GM23338 (cell line): Measurements from ENCODE around the gene CSNK1G1. TPM values are rescaled to one million over a fixed set of nuclear protein-coding genes. Genes with fewer than 3 reads are reported as not detected.

Source experiments
- ATAC-seq: fragments of 200-7000 bp; cut with Tn5 transposase; 3 replicates; pipeline ENCODE4 v1.9.1; 2020
- DNase-seq: peaks from one replicate; pipeline ENCODE4 v3.0.0-alpha.2; 2015; ENCODE audit warnings: low spot score
- H2AFZ ChIP-seq: fragments of 200-600 bp; sonication (generic); 2 replicates; pipeline ENCODE4 v1.8.0; 2016; ENCODE audit warnings: antibody characterized with exemption, mild to moderate bottlenecking, moderate library complexity
- H3F3A ChIP-seq: fragments of 200-600 bp; sonication (generic); replicated peaks from 2 replicates; pipeline ENCODE4 v1.8.0; 2017; ENCODE audit warnings: antibody characterized with exemption, mixed run types, low read depth
- H3K27ac ChIP-seq: fragments of 200-600 bp; sonication (generic); 2 replicates; pipeline ENCODE4 v1.6.1; 2016; ENCODE audit warnings: low read depth
- H3K27me3 ChIP-seq: fragments of 200-600 bp; sonication (generic); 2 replicates; pipeline ENCODE4 v1.8.0; 2016; ENCODE audit warnings: mild to moderate bottlenecking, mixed run types, moderate library complexity; ENCODE audit not compliant: insufficient read depth
- H3K36me3 ChIP-seq: fragments of 200-600 bp; sonication (generic); 2 replicates; pipeline ENCODE4 v1.8.0; 2016; ENCODE audit warnings: mild to moderate bottlenecking; ENCODE audit not compliant: insufficient read depth
- H3K4me1 ChIP-seq: fragments of 200-600 bp; sonication (generic); 2 replicates; pipeline ENCODE4 v1.8.0; 2016; ENCODE audit warnings: mild to moderate bottlenecking, moderate library complexity; ENCODE audit not compliant: insufficient read depth
- H3K4me2 ChIP-seq: fragments of 200-600 bp; sonication (generic); 2 replicates; pipeline ENCODE4 v1.7.1; 2017; ENCODE audit warnings: mixed run types
- H3K4me3 ChIP-seq: fragments of 200-600 bp; sonication (generic); 2 replicates; pipeline ENCODE4 v1.6.1; 2016; ENCODE audit warnings: mixed run types
- H3K79me2 ChIP-seq: fragments of 200-600 bp; sonication (generic); replicated peaks from 2 replicates; pipeline ENCODE4 v1.8.0; 2017; ENCODE audit warnings: mild to moderate bottlenecking; ENCODE audit not compliant: insufficient read depth
- H3K9me2 ChIP-seq: fragments of 200-600 bp; sonication (generic); 2 replicates; pipeline ENCODE4 v1.8.0; 2017; ENCODE audit not compliant: insufficient read depth
- H4K20me1 ChIP-seq: fragments of 200-600 bp; sonication (generic); replicated peaks from 2 replicates; pipeline ENCODE4 v1.8.0; 2017; ENCODE audit warnings: mild to moderate bottlenecking; ENCODE audit not compliant: insufficient read depth
- H3K27ac Mint-ChIP-seq: 2 replicates; pipeline ENCODE4 v1.8.0; 2020; ENCODE audit warnings: inconsistent platforms, mild to moderate bottlenecking, moderate library complexity, mixed read lengths
- H3K27me3 Mint-ChIP-seq: 3 replicates; pipeline ENCODE4 v1.8.0; 2022; ENCODE audit warnings: low read depth, mild to moderate bottlenecking, moderate library complexity, mixed read lengths, inconsistent platforms; ENCODE audit not compliant: insufficient read depth, poor library complexity
- H3K36me3 Mint-ChIP-seq: 3 replicates; pipeline ENCODE4 v1.8.0; 2021; ENCODE audit warnings: low read depth, mild to moderate bottlenecking, inconsistent platforms, moderate library complexity, mixed read lengths
- H3K4me1 Mint-ChIP-seq: 3 replicates; pipeline ENCODE4 v1.8.0; 2020; ENCODE audit warnings: mild to moderate bottlenecking, inconsistent platforms, mixed read lengths
- H3K4me3 Mint-ChIP-seq: 3 replicates; pipeline ENCODE4 v1.8.0; 2021; ENCODE audit warnings: moderate library complexity, mild to moderate bottlenecking, inconsistent platforms, mixed read lengths
- H3K9me3 Mint-ChIP-seq: 3 replicates; pipeline ENCODE4 v1.8.0; 2020; ENCODE audit warnings: moderate library complexity, mild to moderate bottlenecking, inconsistent platforms, mixed read lengths
- CREB1 ChIP-seq: fragments of 250-450 bp; sonication (Bioruptor Pico); IDR thresholded peaks from 2 replicates; pipeline ENCODE4 v1.5.0; 2020; ENCODE audit warnings: low read depth, mild to moderate bottlenecking, moderate library complexity
- EZH2phosphoT487 ChIP-seq: fragments of 200-600 bp; sonication (generic); IDR thresholded peaks from one replicate; pipeline ENCODE4 v1.8.1; 2018; ENCODE audit warnings: antibody characterized with exemption; ENCODE audit not compliant: unreplicated experiment
- NANOG ChIP-seq: IDR thresholded peaks from 2 replicates; pipeline ENCODE4 v1.6.1; 2016; ENCODE audit warnings: antibody characterized with exemption, borderline replicate concordance
- POLR2AphosphoS5 ChIP-seq: IDR thresholded peaks from 2 replicates; pipeline ENCODE4 v1.6.1; 2016; ENCODE audit warnings: antibody characterized with exemption, low read depth
- STAT1 ChIP-seq: IDR thresholded peaks from one replicate; pipeline ENCODE4 v1.6.1; 2016; ENCODE audit warnings: antibody characterized with exemption; ENCODE audit not compliant: unreplicated experiment
- ZNF462 ChIP-seq: fragments of 250-450 bp; sonication (Bioruptor Pico); IDR thresholded peaks from 2 replicates; pipeline ENCODE4 v1.5.0; 2020; ENCODE audit warnings: mild to moderate bottlenecking, moderate library complexity
- polyA plus RNA-seq: library from polyadenylated mRNA; unstranded; fragments of >200 nt; fragmentation: Nextera tagmentation; extraction: Ambion mirVana; gene quantifications from 2 replicates; pipeline ENCODE4 v1.2.1, GENCODE V29; 2016
- total RNA-seq: library from RNA; depleted of rRNA; stranded (reverse); fragments of >200 nt; shearing (Covaris generic); gene quantifications from 2 replicates; pipeline ENCODE4 v1.2.3, GENCODE V29; 2014

Gene CSNK1G1
- total and polyA plus RNA-seq, 2 experiments from 2014 or later, result 9.3 to 13.4 TPM

DNA sequence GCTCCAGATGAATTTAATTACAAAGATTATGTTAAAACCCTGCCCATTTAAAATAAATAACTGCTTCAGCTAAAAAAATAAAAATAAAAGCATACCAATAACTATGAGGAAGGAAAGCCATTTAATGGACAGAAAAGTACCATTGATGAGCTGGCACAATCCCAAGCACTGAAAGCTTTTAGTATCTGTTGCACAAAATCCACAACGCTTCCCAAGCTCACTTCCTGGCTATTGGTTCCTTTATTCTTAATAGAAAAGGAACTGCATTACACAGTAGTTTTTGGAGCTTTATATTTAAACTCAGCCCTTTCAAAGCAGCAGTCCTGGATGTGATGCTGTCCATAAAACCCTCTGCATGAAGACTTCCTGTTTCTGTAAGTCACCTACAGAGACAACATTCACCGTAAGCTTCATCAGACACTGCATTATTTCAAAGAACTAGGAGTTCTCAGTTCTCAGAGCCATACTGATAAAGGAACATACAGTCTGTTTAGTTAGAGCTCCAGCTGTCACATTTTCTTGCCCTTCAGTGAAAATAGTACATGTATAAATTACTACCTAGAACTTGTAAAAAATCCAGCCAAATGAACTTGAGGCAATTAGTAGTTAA is 81.5 kb downstream of the CSNK1G1 start (continued):
- TF ChIP-seq ZNF462 (CRISPR knock-in tag) (no peak), STAT1 (no peak), NANOG (no peak), EZH2phosphoT487 (no peak)

- H3K4me1 Mint-ChIP-seq, result no peaks in the 10 kb centered on the region
- H2AFZ ChIP-seq, result no peak overlapping the region
These were observed 88.5 kb downstream of the CSNK1G1 start for GRCh38 chr15:64267331-64267973.

More at GRCh38 chr15:64267331-64267973, 88.5 kb downstream of the CSNK1G1 start:
- Histone ChIP-seq H3K27ac (no peak overlapping the region), H4K20me1 (no peaks in the 10 kb centered on the region), H3K9me2 (no peaks in the 10 kb centered on the region), H3K36me3 (no peaks in the 10 kb centered on the region), H3K79me2 (peaks cover 3% of the 10 kb centered on the region; the same call in 1 of the 2 replicates), H3K27me3 (no peaks in the 10 kb centered on the region), H3K4me3 (no peak overlapping the region), H3K4me1 (no peaks in the 10 kb centered on the region), H3F3A (no peaks in the 10 kb centered on the region), H3K4me2 (no peak overlapping the region)
- Mint-ChIP-seq H3K27ac (no peak overlapping the region), H3K4me3 (no peak overlapping the region), H3K27me3 (peaks cover under 1% of the 10 kb centered on the region), H3K9me3 (peaks cover 5% of the 10 kb centered on the region), H3K36me3 (peaks cover 6% of the 10 kb centered on the region; the same call in 1 of the 3 replicates)
- DNase-seq, result no peak
- ATAC-seq, result no peak
- TF ChIP-seq ZNF462 (CRISPR knock-in tag) (no peak), POLR2AphosphoS5 (no peak), CREB1 (no peak)
